GM19025 (cell line): ENCODE results near the gene HOGA1.
"Not testable (repeated sequence)": the region's sequence is repeated elsewhere in the genome, so short reads cannot be mapped to it uniquely, and the experiment has no call there.

ENCODE experiments used
- ATAC-seq: cut with Tn5 transposase; IDR thresholded peaks from one replicate; pipeline ENCODE4 v1.9.1; 2021; ENCODE audit warnings: mild to moderate bottlenecking, low read depth, moderate library complexity; ENCODE audit not compliant: unreplicated experiment

HOGA1 gene

GRCh38 chr10:97601268-97602215 lies 17.4 kb downstream of the HOGA1 start:
- ATAC-seq = no peak

- no peak for ATAC-seq
These were observed 23.0 kb downstream of the HOGA1 start for GRCh38 chr10:97607095-97607636.

- no peak for ATAC-seq
These were observed 24.9 kb downstream of the HOGA1 start for GRCh38 chr10:97608991-97609561.

- no peak for ATAC-seq
These were observed 27.3 kb downstream of the HOGA1 start for GRCh38 chr10:97611473-97611872.

- no peak for ATAC-seq
These were observed 28.2 kb downstream of the HOGA1 start for GRCh38 chr10:97612386-97612785.

GRCh38 chr10:97618285-97618684 lies 34.1 kb downstream of the HOGA1 start:
- no peak for ATAC-seq

- ATAC-seq = no peak
These were observed 34.5 kb downstream of the HOGA1 start for GRCh38 chr10:97618733-97619132.

GRCh38 chr10:97623277-97623676 lies 39.1 kb downstream of the HOGA1 start:
- ATAC-seq = no peak

- no peak for ATAC-seq
These were observed 43.5 kb downstream of the HOGA1 start for GRCh38 chr10:97627731-97628130.

- no peak for ATAC-seq
These were observed 44.0 kb downstream of the HOGA1 start for GRCh38 chr10:97628228-97628627.

- ATAC-seq = no peak
These were observed 45.1 kb downstream of the HOGA1 start for GRCh38 chr10:97629289-97629688.

GRCh38 chr10:97631098-97631497 lies 46.9 kb downstream of the HOGA1 start:
- ATAC-seq = no peak

GRCh38 chr10:97632949-97633884 lies 49.0 kb downstream of the HOGA1 start, which contains the start of gene MORN4:
MORN4 (minus strand) TSS chr10:97633500; CDS start chr10:97619653, 13,847 bp downstream.
- peak; percentile 99 for ATAC-seq

GRCh38 chr10:97633921-97634320 lies 49.7 kb downstream of the HOGA1 start:
- ATAC-seq = no peak

GRCh38 chr10:97635577-97635976 lies 51.4 kb downstream of the HOGA1 start:
- ATAC-seq = no peak

- not testable (repeated sequence) for ATAC-seq
These were observed 54.9 kb downstream of the HOGA1 start for GRCh38 chr10:97639090-97639489.

- peak; percentile 98 for ATAC-seq
These were observed 56.1 kb downstream of the HOGA1 start, which contains the start of gene PI4K2A for GRCh38 chr10:97640174-97640867. PI4K2A (plus strand) TSS chr10:97640671; CDS start chr10:97640743, 72 bp downstream.

GRCh38 chr10:97640868-97641811 lies 57.0 kb downstream of the HOGA1 start:
- ATAC-seq = peak; percentile 21
